ENCODE measurements around the gene PDGFB.

DNA sequence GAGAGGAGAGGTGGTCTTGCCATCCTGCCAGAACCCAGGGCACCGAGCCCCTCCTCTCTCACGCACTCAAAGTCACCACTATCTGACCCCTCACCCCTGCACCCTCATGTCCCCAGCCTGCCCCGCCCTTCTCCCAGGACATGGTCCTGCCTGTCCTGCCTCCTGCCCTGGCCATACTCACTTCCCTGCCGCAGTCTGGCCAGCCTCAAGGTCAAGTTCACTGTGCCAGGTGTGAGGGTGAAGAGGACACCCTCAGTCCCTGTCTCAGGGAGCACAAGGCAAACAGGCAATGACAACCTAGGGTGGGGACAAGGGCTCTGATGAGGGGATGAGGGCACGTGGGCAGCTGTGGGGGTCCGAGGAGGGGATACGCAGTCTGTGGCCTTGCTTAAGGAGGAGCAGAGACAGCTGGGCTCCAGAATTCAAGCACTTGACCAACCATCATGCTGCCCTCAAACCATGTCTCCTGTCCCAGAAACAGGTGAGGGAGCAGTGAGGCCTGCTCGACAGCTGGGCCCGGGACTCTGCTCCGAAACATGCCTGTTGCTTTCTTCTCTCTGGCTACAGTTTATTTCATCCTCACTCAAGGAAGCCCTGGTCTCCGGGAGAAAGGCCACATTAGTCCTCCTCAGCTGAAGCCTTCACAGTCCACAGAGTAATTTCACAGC, 36.6 kb downstream of the PDGFB start:
- TF ChIP-seq, protein P1, sequence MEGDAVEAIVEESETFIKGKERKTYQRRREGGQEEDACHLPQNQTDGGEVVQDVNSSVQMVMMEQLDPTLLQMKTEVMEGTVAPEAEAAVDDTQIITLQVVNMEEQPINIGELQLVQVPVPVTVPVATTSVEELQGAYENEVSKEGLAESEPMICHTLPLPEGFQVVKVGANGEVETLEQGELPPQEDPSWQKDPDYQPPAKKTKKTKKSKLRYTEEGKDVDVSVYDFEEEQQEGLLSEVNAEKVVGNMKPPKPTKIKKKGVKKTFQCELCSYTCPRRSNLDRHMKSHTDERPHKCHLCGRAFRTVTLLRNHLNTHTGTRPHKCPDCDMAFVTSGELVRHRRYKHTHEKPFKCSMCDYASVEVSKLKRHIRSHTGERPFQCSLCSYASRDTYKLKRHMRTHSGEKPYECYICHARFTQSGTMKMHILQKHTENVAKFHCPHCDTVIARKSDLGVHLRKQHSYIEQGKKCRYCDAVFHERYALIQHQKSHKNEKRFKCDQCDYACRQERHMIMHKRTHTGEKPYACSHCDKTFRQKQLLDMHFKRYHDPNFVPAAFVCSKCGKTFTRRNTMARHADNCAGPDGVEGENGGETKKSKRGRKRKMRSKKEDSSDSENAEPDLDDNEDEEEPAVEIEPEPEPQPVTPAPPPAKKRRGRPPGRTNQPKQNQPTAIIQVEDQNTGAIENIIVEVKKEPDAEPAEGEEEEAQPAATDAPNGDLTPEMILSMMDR (IDR thresholded peaks at IDR 0.05) = no peak
- no peak for TF ChIP-seq POLR2A (IDR thresholded peaks at IDR 0.05)

All from body of pancreas (tissue), 4 donors.